Activated CD4-positive, alpha-beta T cell treated with anti-CD3 and anti-CD28 coated beads, Interleukin-2, amount 50 U/mL, for 16 hours (primary cell): ENCODE results near the gene TNFRSF8.

Source experiments
- DNase-seq: peaks from one replicate; pipeline ENCODE4 v3.0.0-alpha.2; 2020

TNFRSF8 gene

GRCh38 chr1:12162459-12163137, 99.5 kb downstream of the TNFRSF8 start:
- DNase-seq: no peak

- DNase-seq: peak; percentile 85
Measured at GRCh38 chr1:12163210-12163609, 100.1 kb downstream of the TNFRSF8 start.

- DNase-seq: no peak
Measured at GRCh38 chr1:12164210-12164609, 101.1 kb downstream of the TNFRSF8 start.

- no peak for DNase-seq
Measured at GRCh38 chr1:12165342-12165741, 102.2 kb downstream of the TNFRSF8 start.

GRCh38 chr1:12166834-12167492, 103.9 kb downstream of the TNFRSF8 start, which contains the start of gene TNFRSF1B:
Gene TNFRSF1B (plus strand): TSS chr1:12166991. CDS start chr1:12167092, 101 bp downstream.
- peak; percentile 83 for DNase-seq

GRCh38 chr1:12167493-12168429, 104.7 kb downstream of the TNFRSF8 start:
- DNase-seq: no peak

GRCh38 chr1:12168451-12169160, 105.5 kb downstream of the TNFRSF8 start:
- DNase-seq: no peak

- no peak for DNase-seq
Measured at GRCh38 chr1:12169442-12170135, 106.5 kb downstream of the TNFRSF8 start.

- DNase-seq: no peak
Measured at GRCh38 chr1:12170263-12170671, 107.2 kb downstream of the TNFRSF8 start.

- peak; percentile 61 for DNase-seq
Measured at GRCh38 chr1:12171206-12172041, 108.3 kb downstream of the TNFRSF8 start.

- no peak for DNase-seq
Measured at GRCh38 chr1:12172042-12172851, 109.1 kb downstream of the TNFRSF8 start.

- DNase-seq: no peak
Measured at GRCh38 chr1:12173041-12173509, 110.0 kb downstream of the TNFRSF8 start.

- DNase-seq: peak; percentile 85
Measured at GRCh38 chr1:12173631-12174121, 110.6 kb downstream of the TNFRSF8 start.

GRCh38 chr1:12174924-12175810, 112.1 kb downstream of the TNFRSF8 start:
- DNase-seq: no peak

- no peak for DNase-seq
Measured at GRCh38 chr1:12176298-12177118, 113.4 kb downstream of the TNFRSF8 start.

- no peak for DNase-seq
Measured at GRCh38 chr1:12177156-12177998, 114.3 kb downstream of the TNFRSF8 start.

GRCh38 chr1:12177999-12178441, 114.9 kb downstream of the TNFRSF8 start:
- DNase-seq: peak; percentile 76
